Smooth muscle cell (in vitro differentiated cells): ENCODE measurements around the gene ARHGEF39. TPM values are rescaled to one million over a fixed set of nuclear protein-coding genes. Genes with fewer than 3 reads are reported as not detected.
"Not testable (repeated sequence)": the region's sequence is repeated elsewhere in the genome, so short reads cannot be mapped to it uniquely, and the experiment has no call there.

Experiments used
- DNase-seq: peaks from one replicate; lab custom pipeline; 2025; ENCODE audit not compliant: unreplicated experiment; lab: John Stamatoyannopoulos, UW
- H2AFZ ChIP-seq: fragments of 200-600 bp; sonication (generic); 2 replicates; pipeline ENCODE4 v1.6.0; 2016; ENCODE audit warnings: antibody characterized with exemption, low read depth, mild to moderate bottlenecking
- H3F3A ChIP-seq: fragments of 200-600 bp; sonication (generic); 2 replicates; pipeline ENCODE4 v1.6.0; 2017; ENCODE audit warnings: antibody characterized with exemption, low read depth
- H3K27ac ChIP-seq: fragments of 200-600 bp; sonication (generic); 2 replicates; pipeline ENCODE4 v1.5.1; 2016; ENCODE audit warnings: low read depth, mild to moderate bottlenecking
- H3K27me3 ChIP-seq: fragments of 200-600 bp; sonication (generic); 2 replicates; pipeline ENCODE4 v1.6.1; 2016; ENCODE audit warnings: low read depth, mild to moderate bottlenecking
- H3K36me3 ChIP-seq: fragments of 200-600 bp; sonication (generic); 2 replicates; pipeline ENCODE4 v1.5.1; 2016; ENCODE audit warnings: low read depth
- H3K4me1 ChIP-seq: fragments of 200-600 bp; sonication (generic); 2 replicates; pipeline ENCODE4 v1.5.1; 2016; ENCODE audit warnings: low read depth
- H3K4me2 ChIP-seq: fragments of 200-600 bp; sonication (generic); 2 replicates; pipeline ENCODE4 v1.6.0; 2016; ENCODE audit warnings: mild to moderate bottlenecking
- H3K4me3 ChIP-seq: fragments of 200-600 bp; sonication (generic); 2 replicates; pipeline ENCODE4 v1.5.1; 2016; ENCODE audit warnings: mild to moderate bottlenecking
- H3K79me2 ChIP-seq: fragments of 200-600 bp; sonication (generic); 2 replicates; pipeline ENCODE4 v1.6.0; 2016; ENCODE audit warnings: low read depth, mild to moderate bottlenecking
- H3K9ac ChIP-seq: fragments of 200-600 bp; sonication (generic); 2 replicates; pipeline ENCODE4 v1.6.0; 2016; ENCODE audit warnings: low read depth
- H3K9me3 ChIP-seq: fragments of 200-600 bp; sonication (generic); replicated peaks from 2 replicates; pipeline ENCODE4 v1.5.1; 2016; ENCODE audit warnings: low read depth
- H4K20me1 ChIP-seq: fragments of 200-600 bp; sonication (generic); 2 replicates; pipeline ENCODE4 v1.6.0; 2016; ENCODE audit warnings: low read depth
- WGBS: methylation state at CpG from one replicate; pipeline ENCODE4 v1.1.7; 2016; ENCODE audit warnings: low lambda C conversion rate; 5-methylcytosine and 5-hydroxymethylcytosine counted together
- polyA plus RNA-seq: library from polyadenylated mRNA; unstranded; fragments of >200 nt; fragmentation: Nextera tagmentation; extraction: Ambion mirVana; gene quantifications from 2 replicates; pipeline ENCODE4 v1.2.1, GENCODE V29; 2016
- total RNA-seq: library from RNA; depleted of rRNA; stranded (reverse); fragments of >200 nt; gene quantifications from 2 replicates; pipeline ENCODE4 v1.2.3, GENCODE V29; 2014
- TF ChIP-seq, protein P1 (sequence below): fragments of 200-600 bp; sonication (generic); IDR thresholded peaks from 2 replicates; pipeline ENCODE4 v1.5.1; 2017; ENCODE audit warnings: borderline replicate concordance, mild to moderate bottlenecking, antibody characterized with exemption; ENCODE audit not compliant: insufficient read depth, poor library complexity, severe bottlenecking

ARHGEF39 gene
- total and polyA plus RNA-seq, 2 experiments from 2014 or later = 1.9 to 2.1 TPM

DNA sequence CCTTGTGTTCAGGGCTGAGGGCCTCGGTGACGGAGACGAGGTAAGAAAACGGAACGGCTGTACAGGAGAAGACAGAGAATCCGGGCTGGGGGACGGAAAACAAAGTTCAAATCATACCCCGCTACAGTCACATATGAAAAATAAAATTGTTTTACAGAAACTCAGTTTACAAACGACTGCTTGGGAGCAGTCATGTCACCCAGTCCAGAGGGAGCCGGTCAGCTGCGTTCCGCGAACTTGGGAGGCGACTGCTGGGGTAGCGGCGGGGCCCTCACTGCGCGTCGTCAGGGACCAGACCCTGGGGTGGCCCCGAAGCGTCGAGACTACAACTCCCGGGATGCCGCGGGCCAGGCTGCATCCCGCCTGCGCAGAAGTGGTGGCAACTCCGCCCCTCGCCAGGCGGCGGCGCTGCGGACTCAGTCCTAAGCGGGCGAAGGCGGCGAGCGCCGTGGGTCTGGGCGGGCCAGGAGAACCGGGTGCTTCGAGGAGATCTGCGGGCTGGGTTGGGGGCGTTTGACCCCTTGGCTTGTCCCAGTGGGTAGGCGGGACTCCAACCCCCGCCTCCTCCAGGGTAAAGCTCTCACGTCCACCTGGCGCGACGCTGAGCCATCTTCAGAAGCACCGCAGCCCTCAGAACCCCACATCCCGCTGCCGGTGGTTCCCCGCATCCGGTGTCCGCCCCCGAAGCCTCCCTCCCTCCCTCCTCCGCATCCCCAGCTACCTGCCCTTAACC lies 18.3 kb downstream of the ARHGEF39 start:
- under 1% methylated on average over 48 of the region's 58 CpGs for WGBS
- peak overlapping the region; percentile 88 for H3K4me3 ChIP-seq
- no peaks in the 10 kb centered on the region for H3K36me3 ChIP-seq
- H4K20me1 ChIP-seq = no peaks in the 10 kb centered on the region
- peaks cover 4% of the 10 kb centered on the region for H3K4me1 ChIP-seq
- no peaks in the 10 kb centered on the region for H3K79me2 ChIP-seq
- H3K27ac ChIP-seq = peak overlapping the region; percentile 81
- H3K9ac ChIP-seq = peak overlapping the region; percentile 84
- no peaks in the 10 kb centered on the region for H3F3A ChIP-seq
- H3K9me3 ChIP-seq = no peaks in the 10 kb centered on the region
- peak overlapping the region; percentile 100 for H2AFZ ChIP-seq
- H3K4me2 ChIP-seq = peak overlapping the region; percentile 97
- TF ChIP-seq, protein P1, sequence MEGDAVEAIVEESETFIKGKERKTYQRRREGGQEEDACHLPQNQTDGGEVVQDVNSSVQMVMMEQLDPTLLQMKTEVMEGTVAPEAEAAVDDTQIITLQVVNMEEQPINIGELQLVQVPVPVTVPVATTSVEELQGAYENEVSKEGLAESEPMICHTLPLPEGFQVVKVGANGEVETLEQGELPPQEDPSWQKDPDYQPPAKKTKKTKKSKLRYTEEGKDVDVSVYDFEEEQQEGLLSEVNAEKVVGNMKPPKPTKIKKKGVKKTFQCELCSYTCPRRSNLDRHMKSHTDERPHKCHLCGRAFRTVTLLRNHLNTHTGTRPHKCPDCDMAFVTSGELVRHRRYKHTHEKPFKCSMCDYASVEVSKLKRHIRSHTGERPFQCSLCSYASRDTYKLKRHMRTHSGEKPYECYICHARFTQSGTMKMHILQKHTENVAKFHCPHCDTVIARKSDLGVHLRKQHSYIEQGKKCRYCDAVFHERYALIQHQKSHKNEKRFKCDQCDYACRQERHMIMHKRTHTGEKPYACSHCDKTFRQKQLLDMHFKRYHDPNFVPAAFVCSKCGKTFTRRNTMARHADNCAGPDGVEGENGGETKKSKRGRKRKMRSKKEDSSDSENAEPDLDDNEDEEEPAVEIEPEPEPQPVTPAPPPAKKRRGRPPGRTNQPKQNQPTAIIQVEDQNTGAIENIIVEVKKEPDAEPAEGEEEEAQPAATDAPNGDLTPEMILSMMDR = peak; percentile 77
- peak; percentile 85 for DNase-seq
- no peaks in the 10 kb centered on the region for H3K27me3 ChIP-seq

- Histone ChIP-seq H3K27me3 (no peaks in the 10 kb centered on the region), H3K4me3 (peak overlapping the region; percentile 88), H3F3A (no peaks in the 10 kb centered on the region), H3K36me3 (no peaks in the 10 kb centered on the region), H3K9ac (peak overlapping the region; percentile 84), H3K79me2 (no peaks in the 10 kb centered on the region), H2AFZ (peak overlapping the region; percentile 100), H3K4me2 (peak overlapping the region; percentile 97), H3K27ac (peak overlapping the region; percentile 81), H4K20me1 (no peaks in the 10 kb centered on the region), H3K4me1 (peaks cover 4% of the 10 kb centered on the region), H3K9me3 (no peaks in the 10 kb centered on the region)
- TF ChIP-seq, protein P1 = peak; percentile 33
- DNase-seq = peak; percentile 52
- 3% methylated on average over 11 of the region's 11 CpGs for WGBS
Measured at GRCh38 chr9:35646153-35646532, 18.9 kb downstream of the ARHGEF39 start.

- H3K9ac ChIP-seq = peak overlapping the region; percentile 84
- not testable (repeated sequence) for H3K79me2 ChIP-seq, H3K4me1 ChIP-seq, DNase-seq, H3K27me3 ChIP-seq, H4K20me1 ChIP-seq, H3K36me3 ChIP-seq, H3F3A ChIP-seq, H3K9me3 ChIP-seq
- peak overlapping the region; percentile 88 for H3K4me3 ChIP-seq
- H3K4me2 ChIP-seq = peak overlapping the region; percentile 97
- peak overlapping the region; percentile 81 for H3K27ac ChIP-seq
- H2AFZ ChIP-seq = peak overlapping the region; percentile 100
- whole genome bisulfite sequencing = 24% methylated on average over 10 of the region's 10 CpGs
Measured at GRCh38 chr9:35645736-35646135, 19.3 kb downstream of the ARHGEF39 start.

- TF ChIP-seq, protein P1 = no peak
- Histone ChIP-seq H3K27me3 (no peaks in the 10 kb centered on the region), H2AFZ (no peak overlapping the region), H3K4me2 (no peak overlapping the region), H3K9me3 (no peaks in the 10 kb centered on the region), H3K27ac (no peak overlapping the region), H3K79me2 (no peaks in the 10 kb centered on the region), H3K36me3 (no peaks in the 10 kb centered on the region), H4K20me1 (no peaks in the 10 kb centered on the region), H3K9ac (no peak overlapping the region), H3K4me3 (no peak overlapping the region), H3F3A (no peaks in the 10 kb centered on the region), H3K4me1 (peaks cover 4% of the 10 kb centered on the region)
- no peak for DNase-seq
- WGBS = 88% methylated on average over 12 of the region's 12 CpGs
Measured at GRCh38 chr9:35643046-35643445, 21.9 kb downstream of the ARHGEF39 start.

DNA sequence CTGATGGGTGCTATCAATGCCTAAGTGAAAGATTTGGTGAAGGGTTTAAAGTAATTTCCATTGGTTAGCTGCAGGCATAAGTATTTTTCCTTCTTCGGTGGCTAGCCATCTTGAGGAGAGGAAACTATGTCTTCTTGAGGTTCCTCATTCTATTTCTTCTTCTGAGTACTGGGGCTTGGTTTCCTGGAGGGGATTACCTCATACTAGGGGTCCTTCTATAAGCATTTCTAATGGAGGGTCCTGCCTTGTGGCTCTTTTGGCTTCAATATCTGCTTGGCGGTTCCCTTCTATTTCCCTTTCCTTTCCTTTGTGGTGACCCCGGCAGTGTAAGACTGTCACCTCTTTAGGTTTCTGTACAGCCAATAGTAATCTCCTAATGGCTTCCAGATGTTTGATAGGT lies 23.5 kb downstream of the ARHGEF39 start:
- not testable (repeated sequence) for H2AFZ ChIP-seq, H3K4me1 ChIP-seq, DNase-seq, H3K9ac ChIP-seq, H3K27me3 ChIP-seq, H3K4me3 ChIP-seq, H4K20me1 ChIP-seq, H3K4me2 ChIP-seq, H3F3A ChIP-seq, H3K36me3 ChIP-seq, H3K9me3 ChIP-seq, H3K79me2 ChIP-seq, H3K27ac ChIP-seq
- 100% methylated on average over 3 of the region's 3 CpGs for WGBS

DNA sequence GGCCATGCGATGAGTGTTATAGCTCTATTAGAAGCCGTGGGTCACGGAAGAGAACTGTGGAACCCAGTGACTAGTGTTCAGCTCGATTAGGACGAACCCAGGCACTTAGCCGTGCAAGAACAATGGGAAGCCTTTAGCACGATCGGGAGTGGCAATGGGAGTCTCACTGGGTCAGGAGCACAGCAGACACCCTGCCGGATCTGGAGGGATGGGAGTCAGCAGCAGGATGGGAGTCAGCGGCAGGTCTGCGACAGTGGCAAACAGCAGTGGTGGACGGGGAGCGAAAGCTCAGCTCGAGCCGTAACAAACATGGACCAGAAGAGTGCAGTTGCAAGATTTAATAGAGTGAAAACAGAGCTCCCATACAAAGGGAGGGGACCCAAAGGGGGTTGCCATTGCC lies 24.6 kb downstream of the ARHGEF39 start:
- not testable (repeated sequence) for H3K36me3 ChIP-seq, H3K27ac ChIP-seq, H3F3A ChIP-seq, H3K79me2 ChIP-seq, H3K9ac ChIP-seq, H3K4me3 ChIP-seq, H4K20me1 ChIP-seq, H2AFZ ChIP-seq, H3K9me3 ChIP-seq, H3K27me3 ChIP-seq, H3K4me1 ChIP-seq, DNase-seq, H3K4me2 ChIP-seq
- 97% methylated on average over 15 of the region's 15 CpGs for WGBS
